HL-60/S4 (cell line): Measurements from ENCODE around the gene DDX10.

ENCODE experiments used
- in situ Hi-C: fragments of 300-500 bp; cut with MboI; formaldehyde crosslinking; loops from 2 replicates; pipeline ENCODE4 v1.14.3; 2022; ENCODE audit warnings: low sequenced_read_pairs

DDX10 gene

DNA sequence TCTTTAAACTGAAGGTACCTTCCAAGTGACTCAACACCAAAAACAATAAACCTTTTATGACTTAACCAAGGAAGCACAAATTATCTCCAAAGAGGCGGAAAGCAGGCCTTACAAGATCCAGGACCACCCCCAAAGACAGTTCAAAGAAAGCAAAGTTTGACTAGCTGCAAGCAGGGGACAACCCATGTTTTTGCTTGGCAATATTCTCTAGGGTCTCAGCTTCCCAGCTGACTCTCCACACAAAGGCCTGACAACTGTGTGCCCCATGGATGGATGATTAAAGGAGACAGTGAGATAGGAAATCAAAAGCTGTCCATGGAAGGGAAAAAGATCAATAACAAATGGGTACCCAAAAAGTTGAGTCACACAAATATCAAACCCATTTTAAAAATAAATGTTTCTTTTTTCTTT lies 232.2 kb downstream of the DDX10 start:
- in situ Hi-C loops, result no loop called here

DNA sequence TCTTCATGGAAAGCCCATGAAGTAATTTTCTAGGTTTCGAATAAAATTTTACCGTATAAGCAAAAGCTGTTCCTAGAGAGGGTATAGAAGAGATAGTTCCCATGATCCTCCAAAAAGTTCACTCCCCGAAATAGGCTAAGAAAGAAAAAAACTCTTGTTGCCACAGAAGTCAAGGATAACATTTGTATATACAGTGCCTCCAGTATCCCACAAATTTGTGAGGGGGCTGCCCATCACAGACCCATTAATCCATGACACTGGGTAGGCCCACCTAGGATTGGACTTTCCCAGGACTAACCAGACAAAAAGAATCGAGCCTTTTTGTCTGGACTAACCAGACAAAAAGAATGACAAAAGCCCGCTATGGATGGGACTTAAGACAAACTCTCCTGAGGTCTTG lies 233.0 kb downstream of the DDX10 start:
- in situ Hi-C loops, result no loop called here

DNA sequence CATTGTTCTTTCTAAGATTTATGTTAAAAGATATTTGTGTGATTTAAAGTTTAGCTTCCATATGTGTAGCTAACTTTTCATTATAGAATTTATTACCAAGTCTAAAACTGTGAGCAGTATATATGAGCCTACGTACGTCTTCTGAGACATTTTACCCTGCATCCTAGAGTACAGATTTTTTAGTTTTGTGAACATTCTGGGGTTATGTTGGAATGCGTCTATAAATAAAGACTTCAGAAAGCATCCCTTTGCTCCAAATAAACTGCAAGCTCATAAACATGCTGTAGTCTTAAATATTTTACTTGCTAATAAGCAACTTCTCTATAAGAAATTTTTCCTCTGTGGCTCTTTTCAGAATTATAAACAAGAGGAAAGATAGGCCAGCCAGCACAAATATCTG lies 236.5 kb downstream of the DDX10 start:
- in situ Hi-C loops, result no loop called here

DNA sequence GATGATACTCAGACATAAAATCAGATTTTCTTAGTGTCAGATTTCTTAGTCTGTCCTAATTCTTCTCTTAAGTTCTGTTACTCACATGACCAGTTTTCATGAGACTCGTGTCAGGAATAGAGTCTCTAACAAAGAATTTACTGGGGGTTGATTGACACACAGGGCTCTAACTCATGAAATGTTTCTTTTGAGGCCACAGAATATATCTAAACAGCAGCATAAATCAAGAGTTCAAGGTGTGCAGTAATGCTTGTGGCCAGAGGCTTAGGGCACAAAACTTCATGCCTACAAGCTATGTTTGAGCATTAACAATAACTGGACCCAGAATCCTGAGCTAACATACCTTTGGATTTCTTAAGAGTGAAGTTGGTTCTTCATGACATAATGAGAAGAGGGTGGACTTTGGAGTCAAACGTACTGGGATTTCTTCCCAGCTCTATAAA lies 237.2 kb downstream of the DDX10 start:
- in situ Hi-C loops, result no loop called here

DNA sequence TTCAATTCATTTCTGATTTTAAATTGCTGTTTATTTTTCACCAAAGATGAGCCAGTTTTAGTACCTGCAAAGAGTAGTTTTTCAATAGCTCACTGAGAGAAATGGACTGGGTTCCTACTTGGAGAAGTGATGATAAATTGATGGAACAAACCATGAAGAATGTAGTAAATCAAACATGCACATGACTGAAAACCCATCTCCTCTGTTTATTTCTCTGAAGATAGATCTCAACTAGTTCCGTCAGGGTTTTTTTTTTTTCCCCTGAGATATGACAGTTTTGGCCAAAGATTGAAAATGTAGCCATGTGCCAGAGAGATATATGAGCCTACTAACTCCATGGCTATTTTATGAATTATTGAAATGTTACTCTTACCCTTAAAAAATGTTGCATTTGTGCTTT lies 239.6 kb downstream of the DDX10 start:
- in situ Hi-C loops, result no loop called here

DNA sequence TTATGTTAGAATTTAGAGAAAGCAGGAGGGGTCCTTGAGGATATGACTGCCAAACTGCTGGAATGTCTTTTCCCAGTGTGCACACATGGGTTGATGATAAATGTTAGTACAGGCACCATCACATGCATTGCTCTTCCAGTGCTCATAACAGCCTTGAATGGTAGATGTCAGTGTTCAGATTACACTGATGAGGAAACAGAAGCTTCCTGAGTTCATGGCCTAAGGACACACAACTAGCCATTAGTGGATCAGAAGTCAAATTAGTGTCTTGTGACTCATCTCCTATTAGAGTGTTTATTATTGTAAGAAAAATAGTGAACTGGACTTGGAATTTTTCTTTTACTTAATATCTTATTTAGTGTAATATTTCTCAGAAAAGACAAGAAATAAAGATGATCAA lies 241.5 kb downstream of the DDX10 start:
- in situ Hi-C loops, result no loop called here

DNA sequence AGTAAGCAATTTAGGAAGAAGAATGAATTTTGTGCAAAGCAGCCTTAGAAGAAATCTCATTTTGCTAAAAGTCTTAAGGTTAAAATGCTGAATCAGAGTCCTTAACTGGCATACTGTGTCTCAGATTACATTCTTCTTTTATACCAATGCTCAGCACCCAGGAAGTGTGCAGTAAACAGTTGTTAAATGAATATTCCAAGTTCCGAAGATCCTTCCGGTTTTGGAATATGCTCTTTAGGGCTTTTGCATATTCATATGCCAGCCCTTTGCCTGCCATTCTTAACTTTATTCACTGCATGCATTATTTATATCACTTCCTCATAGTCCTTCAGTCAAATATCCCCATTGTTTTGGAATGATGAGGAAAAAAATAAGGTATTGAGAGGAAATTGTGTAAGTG lies 242.0 kb downstream of the DDX10 start:
- in situ Hi-C loops, result no loop called here

DNA sequence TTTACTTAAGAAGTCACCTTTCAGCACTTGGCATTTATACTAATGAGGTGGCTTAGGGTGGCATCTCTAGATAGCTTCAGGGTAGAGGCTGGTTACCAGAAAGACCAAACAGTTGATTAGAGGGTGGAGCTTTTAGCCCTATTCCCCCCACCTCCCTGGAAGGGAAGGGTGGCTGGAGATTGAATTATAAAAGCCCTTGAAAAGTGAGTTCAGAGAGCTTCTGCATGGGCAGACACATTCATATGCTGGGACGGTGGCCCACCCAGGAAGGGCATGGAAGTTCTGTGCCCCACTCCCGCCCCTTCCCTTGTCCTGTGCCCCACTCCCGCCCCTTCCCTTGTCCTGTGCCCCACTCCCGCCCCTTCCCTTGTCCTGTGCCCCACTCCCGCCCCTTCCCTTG lies 244.2 kb downstream of the DDX10 start:
- in situ Hi-C loops, result no loop called here

DNA sequence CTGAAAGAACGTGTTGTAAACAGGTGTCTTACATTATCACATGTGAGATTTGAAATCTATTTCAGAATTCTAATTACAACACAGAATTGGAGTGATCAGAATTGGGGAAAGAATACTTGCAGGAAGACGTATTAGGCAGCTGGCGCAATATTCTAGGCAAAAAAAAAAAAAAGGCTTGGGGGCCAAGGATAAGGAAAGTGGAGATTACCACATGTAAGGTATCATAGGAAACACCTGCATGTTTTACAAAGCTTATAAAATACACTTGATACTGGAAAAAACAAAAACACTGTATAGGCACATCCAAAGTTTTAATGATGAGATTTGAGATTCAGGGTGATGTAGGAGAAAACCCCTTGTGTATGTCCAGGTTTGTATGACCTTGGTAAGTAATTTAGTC lies 245.1 kb downstream of the DDX10 start:
- in situ Hi-C loops, result no loop called here

DNA sequence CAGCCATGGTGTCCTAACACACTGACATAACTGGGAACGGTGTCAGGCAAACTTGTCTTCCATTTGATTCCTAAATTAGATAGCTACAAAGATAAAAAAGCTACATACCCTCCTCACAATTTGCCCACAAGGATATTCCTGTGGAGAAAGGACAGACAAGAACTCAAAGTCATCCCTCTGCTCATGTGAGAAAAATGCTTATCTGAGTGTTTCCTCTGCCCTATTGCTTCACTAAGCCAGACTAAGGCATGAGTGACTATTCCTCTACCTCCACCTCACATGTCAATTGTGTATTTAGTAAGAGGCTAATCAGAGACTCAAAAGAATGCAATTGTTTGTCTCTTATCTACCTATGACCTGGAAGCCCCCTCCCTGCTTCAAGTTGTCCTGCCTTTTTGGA lies 247.7 kb downstream of the DDX10 start:
- in situ Hi-C loops, result no loop called here

DNA sequence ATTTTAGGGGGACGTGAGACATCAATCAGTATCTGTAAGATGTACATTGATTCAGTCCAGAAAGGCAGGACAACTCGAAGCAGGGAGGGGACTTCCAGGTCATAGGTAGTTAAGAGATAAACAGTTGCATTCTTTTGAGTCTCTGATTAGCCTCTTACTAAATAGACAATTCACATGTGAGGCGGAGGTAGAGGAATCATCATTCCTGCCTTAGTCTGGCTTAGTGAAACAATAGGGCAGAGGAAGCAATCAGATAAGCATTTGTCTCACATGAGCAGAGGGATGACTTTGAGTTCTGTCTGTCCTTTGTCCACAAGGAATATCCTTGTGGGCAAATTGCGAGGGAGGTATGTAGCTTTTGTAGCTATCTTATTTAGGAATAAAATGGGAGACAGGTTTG lies 248.3 kb downstream of the DDX10 start:
- in situ Hi-C loops, result no loop called here

DNA sequence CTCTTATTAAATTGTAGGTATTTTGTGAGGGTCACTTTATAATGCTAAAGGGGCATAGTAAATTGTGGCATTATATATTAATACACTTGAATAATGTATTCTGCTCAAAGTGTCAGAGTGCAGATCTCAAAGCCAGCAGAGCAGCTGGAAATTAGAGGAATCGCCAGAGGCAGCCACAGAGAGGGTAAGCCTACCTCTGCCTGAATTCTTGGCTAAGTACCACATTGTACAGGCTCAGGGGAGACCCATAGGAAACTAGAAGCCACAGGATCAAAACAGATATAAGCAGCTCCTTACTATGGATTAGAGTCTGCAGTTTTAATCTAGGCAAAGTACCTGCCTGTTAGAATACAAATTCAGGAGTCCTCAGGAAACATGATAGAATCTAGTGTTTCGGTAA lies 249.3 kb downstream of the DDX10 start:
- in situ Hi-C loops, result no loop called here

DNA sequence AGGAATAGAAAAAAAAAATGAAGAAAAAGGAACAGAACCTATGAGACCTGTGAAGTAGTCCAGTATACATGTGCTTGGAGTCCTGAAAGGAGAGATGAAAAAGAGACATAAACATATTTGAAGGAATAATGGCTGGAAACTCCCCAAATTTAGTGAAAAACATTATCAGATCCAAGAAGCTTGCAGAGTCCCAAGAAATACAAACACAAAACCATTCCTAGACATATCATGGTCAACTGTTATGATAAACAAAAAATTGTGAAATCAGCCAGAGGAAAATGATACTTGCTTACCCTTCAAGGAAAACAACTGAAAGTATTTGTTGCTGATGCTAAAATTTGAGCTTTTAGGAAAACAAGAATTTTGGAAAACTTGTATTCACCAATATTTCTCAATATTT lies 250.1 kb downstream of the DDX10 start:
- in situ Hi-C loops, result no loop called here

DNA sequence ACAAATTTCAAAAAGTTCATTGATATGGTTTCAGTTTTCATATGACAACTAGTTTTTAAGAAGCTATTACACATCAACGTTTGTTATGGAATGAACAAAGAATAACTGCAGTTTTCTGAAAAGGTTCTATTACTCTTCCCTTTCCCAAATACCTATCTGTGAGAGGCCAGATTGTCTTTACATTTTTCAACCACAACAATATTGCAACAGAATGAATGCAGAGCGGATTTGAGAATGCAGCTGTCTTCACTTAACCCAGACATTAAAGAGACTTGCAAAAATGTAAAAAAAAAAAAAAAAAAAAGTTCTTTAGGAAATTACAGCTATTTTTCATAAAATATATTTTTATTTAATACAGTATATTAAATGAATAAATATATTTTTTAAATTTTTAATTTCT lies 250.8 kb downstream of the DDX10 start:
- in situ Hi-C loops, result no loop called here

DNA sequence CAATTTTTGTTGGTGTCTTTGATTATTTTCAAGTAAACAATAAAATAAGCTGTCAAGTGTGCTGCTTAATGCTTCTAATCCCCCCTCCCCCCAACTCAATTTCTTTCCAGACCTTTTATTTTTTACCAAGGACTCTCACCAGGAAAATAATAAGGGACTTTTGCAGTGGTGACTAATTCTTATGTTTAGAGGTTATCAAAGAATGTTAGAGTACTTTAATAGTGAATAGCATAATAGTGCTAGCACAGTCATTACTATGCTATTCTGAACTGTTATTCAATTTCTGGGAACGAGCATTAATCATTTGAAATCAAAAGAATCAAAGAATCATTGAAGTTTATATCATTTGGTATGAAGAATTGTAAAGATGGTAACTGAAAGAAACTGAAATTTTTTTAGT lies 251.4 kb downstream of the DDX10 start:
- in situ Hi-C loops, result no loop called here

DNA sequence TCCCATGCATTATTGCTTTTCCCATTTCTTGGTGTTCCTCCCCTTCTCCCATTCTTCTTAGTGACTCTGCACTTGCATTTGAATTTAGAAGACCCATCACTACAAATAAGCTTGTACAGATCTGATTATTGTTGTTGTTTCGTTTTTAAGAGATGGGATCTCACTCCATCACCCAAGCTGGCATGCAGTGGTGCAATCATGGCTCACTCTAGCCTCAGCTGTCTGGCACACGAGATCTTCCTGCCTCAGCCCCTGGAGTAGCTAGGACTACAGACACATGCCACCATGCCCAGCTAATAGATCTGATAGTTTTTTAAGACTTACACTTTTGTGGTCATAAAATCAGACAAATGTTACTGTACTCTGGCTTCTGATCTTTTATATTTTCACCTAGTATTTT lies 252.1 kb downstream of the DDX10 start:
- in situ Hi-C loops, result no loop called here

DNA sequence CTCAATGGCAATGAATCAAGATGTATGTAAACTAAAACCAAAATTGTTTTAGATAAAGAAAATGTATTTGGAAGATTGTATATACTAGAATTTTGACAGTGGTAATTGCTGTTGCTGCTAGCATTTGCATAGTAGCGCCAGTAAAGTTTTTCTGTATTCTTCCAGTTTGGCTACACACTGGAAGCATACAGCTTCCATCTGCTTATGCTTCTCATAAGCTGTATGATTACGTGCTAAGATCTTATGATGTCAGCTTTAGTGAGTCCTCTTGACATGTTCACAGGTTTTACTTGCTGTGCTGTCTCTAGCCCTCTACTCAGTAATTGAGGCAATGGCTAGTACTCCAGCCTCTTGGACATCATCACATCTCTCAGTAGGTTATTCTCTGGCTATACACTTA lies 256.3 kb downstream of the DDX10 start:
- in situ Hi-C loops, result no loop called here

DNA sequence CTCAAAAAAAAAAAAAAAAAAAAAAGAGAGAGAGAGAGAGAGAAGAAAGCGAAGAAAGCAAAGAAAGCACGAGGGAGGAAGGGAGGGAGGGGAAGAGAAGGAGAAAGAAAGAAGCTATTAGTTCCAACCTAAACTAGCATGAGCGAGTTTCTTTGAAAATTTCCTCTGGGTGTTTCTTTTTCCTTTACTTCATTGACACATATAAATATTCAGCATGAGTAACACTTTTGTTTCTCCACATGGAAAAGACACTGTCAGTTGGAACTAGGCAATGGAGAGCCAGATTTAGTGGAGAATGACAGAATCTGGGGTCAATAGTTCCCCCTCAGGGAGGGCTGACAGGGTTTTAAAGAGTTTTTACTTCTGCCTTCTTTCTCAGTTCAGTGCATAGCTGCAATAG lies 257.4 kb downstream of the DDX10 start:
- in situ Hi-C loops, result no loop called here

DNA sequence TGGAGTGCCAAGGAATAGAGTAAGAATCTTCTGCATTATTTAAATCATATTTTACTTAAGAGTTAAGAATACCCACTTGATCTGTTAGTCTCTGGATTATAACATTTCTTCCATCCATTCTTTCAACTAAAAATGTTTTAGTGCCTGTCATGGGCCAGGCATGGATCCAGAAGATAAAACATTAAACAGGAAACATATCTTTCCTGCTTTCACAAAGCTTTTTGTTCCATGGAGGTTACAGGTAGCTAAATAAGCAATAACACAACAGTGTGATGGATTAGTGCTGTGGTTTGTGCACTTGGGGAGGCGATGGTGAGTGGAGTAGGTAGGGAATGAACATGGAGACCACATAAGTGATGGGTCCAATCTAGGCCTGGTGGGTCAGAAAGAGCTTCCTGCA lies 258.5 kb downstream of the DDX10 start:
- in situ Hi-C loops, result no loop called here

DNA sequence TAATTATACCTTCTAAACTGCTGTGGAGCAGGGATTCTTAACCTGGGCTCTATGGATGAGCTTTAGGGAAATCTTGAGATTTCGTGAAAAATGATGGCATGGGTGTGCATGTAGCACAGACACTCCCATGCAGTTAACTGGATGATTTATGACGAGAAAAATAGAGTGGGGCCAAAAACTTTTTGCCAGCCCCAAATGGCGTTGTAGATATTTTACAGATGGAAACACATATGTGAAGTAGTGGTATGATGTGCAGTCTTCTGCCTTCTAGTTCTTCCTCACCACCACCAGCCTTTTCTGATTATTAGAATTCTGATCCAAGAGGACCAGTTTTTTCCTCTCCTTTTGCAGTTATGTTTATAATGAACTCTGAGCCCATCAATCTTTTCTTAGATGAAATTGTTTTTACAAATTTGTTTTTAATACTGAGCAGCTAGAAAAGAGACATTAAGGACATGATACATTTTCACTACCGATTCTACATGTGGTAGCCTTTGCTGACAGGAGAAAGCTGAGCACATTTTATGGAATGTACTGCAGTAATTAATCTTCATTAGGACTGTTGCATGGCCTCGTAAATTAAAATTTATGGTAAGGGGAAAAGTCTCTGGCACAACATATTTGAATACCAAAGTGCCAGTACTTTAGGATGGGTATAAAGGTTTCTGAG lies 261.4 kb downstream of the DDX10 start:
- in situ Hi-C loops, result no loop called here

DNA sequence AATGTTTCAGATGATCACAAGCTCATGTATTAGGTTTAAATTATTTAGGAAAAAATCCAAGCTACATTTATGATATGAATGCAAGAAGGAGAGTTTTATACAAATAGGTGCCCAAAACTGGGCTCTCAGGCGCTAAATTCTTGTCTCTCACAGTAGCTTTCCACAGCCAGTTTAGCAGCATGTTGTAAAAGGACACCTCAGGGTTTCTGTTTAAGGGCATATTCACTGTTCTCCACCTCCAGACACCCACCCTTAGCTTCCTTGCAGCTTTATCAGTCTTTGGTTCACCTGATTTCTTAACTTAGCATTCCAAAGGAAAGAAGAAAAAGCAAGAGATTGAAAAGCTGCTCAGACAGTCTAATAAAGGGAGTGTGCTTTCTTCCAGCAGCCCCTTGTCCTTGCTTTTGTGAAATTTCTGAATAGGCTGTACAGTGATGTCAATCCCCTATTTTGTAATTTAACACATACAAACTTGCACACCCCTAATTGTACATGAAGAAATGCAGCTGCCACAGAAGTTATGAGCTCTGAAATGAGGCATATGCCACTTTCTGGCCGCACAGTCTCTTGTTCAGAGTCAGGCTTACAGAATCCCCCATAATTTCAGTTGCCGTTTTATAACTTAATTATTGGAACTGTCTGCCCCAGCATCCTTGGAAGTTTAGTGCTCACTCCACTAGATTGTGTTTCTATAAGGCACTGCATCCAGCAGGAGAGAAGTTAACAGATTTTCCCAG lies 262.1 kb downstream of the DDX10 start:
- in situ Hi-C loops, result no loop called here

DNA sequence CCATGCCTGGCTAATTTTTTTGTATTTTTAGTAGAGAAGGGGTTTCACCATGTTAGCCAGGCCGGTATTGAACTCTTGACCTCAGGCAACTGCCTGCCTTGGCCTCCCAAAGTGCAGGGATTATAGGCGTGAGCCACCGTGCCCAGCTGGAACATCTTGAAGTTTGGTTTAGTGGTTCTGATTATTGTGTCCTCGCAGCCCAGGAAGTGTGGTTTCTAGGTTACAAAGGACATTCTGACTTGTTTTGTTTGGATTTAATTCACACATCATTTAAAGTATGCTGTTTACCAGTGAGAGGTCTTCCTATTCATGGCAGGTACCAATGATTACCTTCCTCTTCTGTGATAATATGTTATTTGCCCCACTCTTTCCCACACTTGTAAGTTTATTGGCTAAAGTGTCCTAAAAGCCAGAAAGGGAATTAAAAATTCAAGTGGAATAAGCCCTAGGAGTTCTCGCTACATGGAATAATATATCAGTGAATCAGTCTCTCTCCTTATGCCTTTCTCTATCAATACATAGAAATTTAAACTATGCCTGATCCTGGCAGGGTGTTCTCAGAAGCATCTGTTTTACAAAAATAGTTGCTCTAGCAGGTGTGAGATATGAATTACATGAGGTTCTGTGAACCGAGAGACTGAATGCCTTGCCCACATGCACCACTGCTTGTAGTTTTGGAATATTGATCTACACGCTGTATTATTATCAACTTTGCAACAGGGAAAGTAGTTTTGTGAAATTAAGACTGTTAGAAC lies 263.1 kb downstream of the DDX10 start:
- in situ Hi-C loops, result no loop called here
